Measurements from ENCODE around the gene IMMP2L.

GRCh38 chr7:111364413-111364812, 197.9 kb downstream of the IMMP2L start:
- no peak for TF ChIP-seq REST (IDR thresholded peaks at IDR 0.05; ENCODE audit: insufficient read depth in 1 of 2, low read depth in 2 of 2, low read length in 2 of 2)
- no peak for TF ChIP-seq POLR2AphosphoS5 (IDR thresholded peaks at IDR 0.05; ENCODE audit: low read depth, low read length)
